MM.1S (cell line): Measurements from ENCODE around the gene TP73.

Experiments
- DNase-seq: peaks from one replicate; pipeline ENCODE4 v3.0.0-alpha.2; 2015
- H2AFZ ChIP-seq: fragments of 300-600 bp; sonication (generic); 2 replicates; pipeline ENCODE4 v1.6.0; 2016; ENCODE audit warnings: antibody characterized with exemption, low read length
- H3F3A ChIP-seq: fragments of 300-600 bp; sonication (generic); 2 replicates; pipeline ENCODE4 v1.6.1; 2016; ENCODE audit warnings: mild to moderate bottlenecking, antibody characterized with exemption, low read length, moderate library complexity, mixed read lengths; ENCODE audit not compliant: insufficient read depth
- H3K27ac ChIP-seq: fragments of 300-600 bp; sonication (generic); 2 replicates; pipeline ENCODE4 v1.5.1; 2016; ENCODE audit warnings: mild to moderate bottlenecking, low read length
- H3K27me3 ChIP-seq: fragments of 300-600 bp; sonication (generic); replicated peaks from 2 replicates; pipeline ENCODE4 v1.6.0; 2016; ENCODE audit warnings: low read length; ENCODE audit not compliant: insufficient read depth
- H3K36me3 ChIP-seq: fragments of 300-600 bp; sonication (generic); replicated peaks from 2 replicates; pipeline ENCODE4 v1.6.1; 2016; ENCODE audit warnings: mild to moderate bottlenecking, low read length, mixed read lengths; ENCODE audit not compliant: insufficient read depth
- H3K4me1 ChIP-seq: fragments of 300-600 bp; sonication (generic); 2 replicates; pipeline ENCODE4 v1.6.1; 2016; ENCODE audit warnings: low read length, mixed read lengths
- H3K4me2 ChIP-seq: fragments of 300-600 bp; sonication (generic); 2 replicates; pipeline ENCODE4 v1.6.0; 2016; ENCODE audit warnings: low read depth, low read length
- H3K4me3 ChIP-seq: fragments of 300-600 bp; sonication (generic); 2 replicates; pipeline ENCODE4 v1.5.1; 2016; ENCODE audit warnings: low read length, mixed read lengths
- H3K79me2 ChIP-seq: fragments of 300-600 bp; sonication (generic); 2 replicates; pipeline ENCODE4 v1.6.1; 2016; ENCODE audit warnings: mixed run types, low read length, mixed read lengths
- H3K9ac ChIP-seq: fragments of 300-600 bp; sonication (generic); 2 replicates; pipeline ENCODE4 v1.6.1; 2016; ENCODE audit warnings: low read length, mixed read lengths
- H3K9me2 ChIP-seq: fragments of 300-600 bp; sonication (generic); replicated peaks from 2 replicates; pipeline ENCODE4 v1.6.1; 2016; ENCODE audit warnings: mild to moderate bottlenecking, low read length, mixed read lengths; ENCODE audit not compliant: insufficient read depth
- H3K9me3 ChIP-seq: fragments of 300-600 bp; sonication (generic); replicated peaks from 2 replicates; pipeline ENCODE4 v1.6.1; 2016; ENCODE audit warnings: mild to moderate bottlenecking, low read length, mixed read lengths; ENCODE audit not compliant: insufficient read depth
- H4K20me1 ChIP-seq: fragments of 300-600 bp; sonication (generic); 2 replicates; pipeline ENCODE4 v1.6.1; 2016; ENCODE audit warnings: mild to moderate bottlenecking, low read length, moderate library complexity, mixed read lengths; ENCODE audit not compliant: insufficient read depth
- EZH2 ChIP-seq: fragments of 300-600 bp; sonication (generic); optimal IDR thresholded peaks from 2 replicates; pipeline ENCODE3; 2017; ENCODE audit warnings: low read depth, mild to moderate bottlenecking, antibody characterized with exemption, low read length, mixed read lengths
- EZH2phosphoT487 ChIP-seq: fragments of 300-600 bp; sonication (generic); IDR thresholded peaks from 2 replicates; pipeline ENCODE4 v1.6.1; 2018; ENCODE audit warnings: antibody characterized with exemption, low read length
- TF ChIP-seq, protein P1 (sequence below): fragments of 300-600 bp; sonication (generic); IDR thresholded peaks from 2 replicates; pipeline ENCODE4 v1.5.1; 2016; ENCODE audit warnings: antibody characterized with exemption, low read length, mixed read lengths

The TP73 gene

GRCh38 chr1:3612123-3612522 is 40.2 kb upstream of the TP73 start:
- Histone ChIP-seq H3K9me2 (no peaks in the 10 kb centered on the region), H3K4me1 (no peaks in the 10 kb centered on the region), H2AFZ (no peak overlapping the region), H3K27ac (no peak overlapping the region), H3K79me2 (no peaks in the 10 kb centered on the region), H3K4me2 (no peak overlapping the region), H3K36me3 (no peaks in the 10 kb centered on the region), H3F3A (no peaks in the 10 kb centered on the region), H3K27me3 (peaks cover 95% of the 10 kb centered on the region), H3K9ac (no peak overlapping the region), H3K9me3 (no peaks in the 10 kb centered on the region), H4K20me1 (no peaks in the 10 kb centered on the region), H3K4me3 (no peak overlapping the region)
- DNase-seq = no peak
- TF ChIP-seq EZH2phosphoT487 (no peak), EZH2 (no peak)
- TF ChIP-seq, protein P1, sequence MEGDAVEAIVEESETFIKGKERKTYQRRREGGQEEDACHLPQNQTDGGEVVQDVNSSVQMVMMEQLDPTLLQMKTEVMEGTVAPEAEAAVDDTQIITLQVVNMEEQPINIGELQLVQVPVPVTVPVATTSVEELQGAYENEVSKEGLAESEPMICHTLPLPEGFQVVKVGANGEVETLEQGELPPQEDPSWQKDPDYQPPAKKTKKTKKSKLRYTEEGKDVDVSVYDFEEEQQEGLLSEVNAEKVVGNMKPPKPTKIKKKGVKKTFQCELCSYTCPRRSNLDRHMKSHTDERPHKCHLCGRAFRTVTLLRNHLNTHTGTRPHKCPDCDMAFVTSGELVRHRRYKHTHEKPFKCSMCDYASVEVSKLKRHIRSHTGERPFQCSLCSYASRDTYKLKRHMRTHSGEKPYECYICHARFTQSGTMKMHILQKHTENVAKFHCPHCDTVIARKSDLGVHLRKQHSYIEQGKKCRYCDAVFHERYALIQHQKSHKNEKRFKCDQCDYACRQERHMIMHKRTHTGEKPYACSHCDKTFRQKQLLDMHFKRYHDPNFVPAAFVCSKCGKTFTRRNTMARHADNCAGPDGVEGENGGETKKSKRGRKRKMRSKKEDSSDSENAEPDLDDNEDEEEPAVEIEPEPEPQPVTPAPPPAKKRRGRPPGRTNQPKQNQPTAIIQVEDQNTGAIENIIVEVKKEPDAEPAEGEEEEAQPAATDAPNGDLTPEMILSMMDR = no peak

DNA sequence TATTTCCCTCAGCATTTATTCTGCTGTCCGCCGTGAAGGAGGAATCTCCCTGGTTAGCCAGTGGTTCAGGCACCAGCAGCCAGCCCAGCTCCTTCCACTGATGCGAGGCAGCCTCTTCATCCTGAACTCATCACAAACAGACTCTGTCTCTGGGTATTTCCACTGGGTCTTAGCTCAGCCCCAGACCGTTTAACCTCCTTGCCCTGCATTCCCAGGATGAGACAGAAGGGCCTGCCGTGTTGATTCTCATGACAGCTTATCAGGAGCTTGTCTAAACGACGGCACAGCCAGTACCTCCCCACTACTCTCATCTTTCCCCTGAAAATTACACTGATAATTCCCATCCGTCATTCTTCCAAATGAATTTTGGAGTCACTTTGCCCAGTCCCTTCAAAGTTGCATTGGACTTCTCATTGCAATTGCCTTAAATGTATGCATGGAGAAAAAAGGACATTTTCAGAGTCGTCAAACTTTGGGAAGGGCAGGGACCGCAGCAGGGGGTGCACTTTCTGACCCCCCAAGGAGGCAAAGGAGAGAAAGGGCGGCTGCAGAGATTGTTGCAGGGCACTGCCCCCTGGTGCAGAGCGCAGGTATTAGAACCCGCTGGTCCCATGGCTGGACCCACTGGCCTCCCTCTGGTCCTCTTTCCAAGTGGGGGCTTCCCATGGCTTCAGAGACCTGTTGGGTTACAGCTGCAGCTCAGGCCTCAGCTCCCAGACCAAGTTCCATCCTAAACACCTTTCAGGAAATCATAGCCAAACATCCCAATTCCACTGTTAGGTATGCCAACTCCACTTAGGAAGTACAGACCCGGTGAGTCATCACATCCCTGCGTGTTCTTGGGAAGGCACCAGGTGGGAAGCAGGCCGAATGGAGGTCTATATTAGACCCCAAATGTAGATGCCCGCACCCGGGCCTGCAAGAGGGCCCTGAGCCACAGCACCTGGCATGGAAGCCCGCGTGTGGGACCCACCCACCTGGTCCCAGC is 37.3 kb upstream of the TP73 start:
- Histone ChIP-seq H3K9me3 (no peaks in the 10 kb centered on the region), H3K4me2 (no peak overlapping the region), H3K79me2 (no peaks in the 10 kb centered on the region), H2AFZ (no peak overlapping the region), H3K9ac (no peak overlapping the region), H3K36me3 (no peaks in the 10 kb centered on the region), H3K27ac (no peak overlapping the region), H3K27me3 (peaks cover 87% of the 10 kb centered on the region), H3K9me2 (no peaks in the 10 kb centered on the region), H4K20me1 (no peaks in the 10 kb centered on the region), H3F3A (no peaks in the 10 kb centered on the region), H3K4me3 (no peak overlapping the region), H3K4me1 (no peaks in the 10 kb centered on the region)
- no peak for DNase-seq
- TF ChIP-seq, protein P1 = peak; percentile 60
- TF ChIP-seq EZH2 (no peak), EZH2phosphoT487 (no peak)

DNA sequence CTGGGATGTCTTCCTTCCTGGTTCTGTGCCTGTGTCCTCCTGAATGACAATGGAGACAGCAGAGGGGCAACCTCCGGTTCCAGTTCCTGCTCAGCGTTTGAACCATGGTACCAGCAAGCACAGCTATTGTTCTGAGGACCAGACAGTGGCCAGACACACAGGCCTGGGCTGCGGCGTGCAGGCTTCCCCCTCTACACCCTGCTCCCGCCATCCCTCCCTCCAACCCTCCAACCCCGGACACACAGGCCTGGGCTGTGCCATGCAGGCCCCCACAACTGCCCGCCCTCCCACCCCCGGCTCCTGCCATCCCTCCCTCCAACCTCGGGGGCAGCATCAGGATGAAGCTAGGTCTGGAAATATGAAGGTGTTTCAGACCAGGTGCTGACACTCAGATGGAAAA is 35.5 kb upstream of the TP73 start:
- no peak for DNase-seq
- Histone ChIP-seq H2AFZ (no peak overlapping the region), H3K4me2 (peak overlapping the region; percentile 25; the same call in 1 of the 2 replicates), H3K9ac (no peak overlapping the region), H3K79me2 (no peaks in the 10 kb centered on the region), H3K27me3 (peaks cover 77% of the 10 kb centered on the region), H3K9me3 (no peaks in the 10 kb centered on the region), H3K4me3 (no peak overlapping the region), H3F3A (no peaks in the 10 kb centered on the region), H3K27ac (no peak overlapping the region), H3K36me3 (no peaks in the 10 kb centered on the region), H3K4me1 (no peaks in the 10 kb centered on the region), H3K9me2 (no peaks in the 10 kb centered on the region), H4K20me1 (no peaks in the 10 kb centered on the region)
- TF ChIP-seq EZH2phosphoT487 (no peak), EZH2 (no peak)
- TF ChIP-seq, protein P1 = no peak
